GM12865 (cell line): ENCODE measurements around the gene DOCK6.

Experiments
- DNase-seq: peaks from one replicate; pipeline ENCODE4 v3.0.0; 2010; ENCODE audit warnings: low read depth
- H3K4me3 ChIP-seq: 2 replicates; pipeline ENCODE4 v1.5.1; 2011; ENCODE audit warnings: mild to moderate bottlenecking, low read depth, low read length, control low read depth
- TF ChIP-seq, protein P1 (sequence below): IDR thresholded peaks from 2 replicates; pipeline ENCODE4 v1.5.1; 2011; ENCODE audit warnings: low read length, control low read depth, low read depth, inconsistent platforms; ENCODE audit not compliant: insufficient read depth; ENCODE audit errors: missing control alignments

DOCK6 gene

DNA sequence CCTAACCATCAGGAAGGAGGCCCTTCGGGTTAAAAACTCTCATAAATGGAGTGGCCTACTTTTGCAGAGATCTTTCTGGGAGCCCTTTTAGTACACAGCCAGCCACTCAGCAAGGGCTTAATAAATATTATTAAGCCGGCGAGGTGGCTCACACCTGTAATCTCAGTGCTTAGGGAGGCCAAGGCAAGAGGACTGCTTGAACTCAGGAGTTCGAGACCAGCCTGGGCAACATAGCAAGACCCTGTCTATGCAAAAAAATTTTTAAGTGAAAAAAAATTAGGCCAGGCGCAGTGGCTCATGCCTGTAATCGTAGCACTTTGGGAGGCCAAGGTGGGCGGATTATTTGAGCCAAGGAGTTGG, 64.2 kb downstream of the DOCK6 start:
- H3K4me3 ChIP-seq, result peak overlapping the region; percentile 92

DNA sequence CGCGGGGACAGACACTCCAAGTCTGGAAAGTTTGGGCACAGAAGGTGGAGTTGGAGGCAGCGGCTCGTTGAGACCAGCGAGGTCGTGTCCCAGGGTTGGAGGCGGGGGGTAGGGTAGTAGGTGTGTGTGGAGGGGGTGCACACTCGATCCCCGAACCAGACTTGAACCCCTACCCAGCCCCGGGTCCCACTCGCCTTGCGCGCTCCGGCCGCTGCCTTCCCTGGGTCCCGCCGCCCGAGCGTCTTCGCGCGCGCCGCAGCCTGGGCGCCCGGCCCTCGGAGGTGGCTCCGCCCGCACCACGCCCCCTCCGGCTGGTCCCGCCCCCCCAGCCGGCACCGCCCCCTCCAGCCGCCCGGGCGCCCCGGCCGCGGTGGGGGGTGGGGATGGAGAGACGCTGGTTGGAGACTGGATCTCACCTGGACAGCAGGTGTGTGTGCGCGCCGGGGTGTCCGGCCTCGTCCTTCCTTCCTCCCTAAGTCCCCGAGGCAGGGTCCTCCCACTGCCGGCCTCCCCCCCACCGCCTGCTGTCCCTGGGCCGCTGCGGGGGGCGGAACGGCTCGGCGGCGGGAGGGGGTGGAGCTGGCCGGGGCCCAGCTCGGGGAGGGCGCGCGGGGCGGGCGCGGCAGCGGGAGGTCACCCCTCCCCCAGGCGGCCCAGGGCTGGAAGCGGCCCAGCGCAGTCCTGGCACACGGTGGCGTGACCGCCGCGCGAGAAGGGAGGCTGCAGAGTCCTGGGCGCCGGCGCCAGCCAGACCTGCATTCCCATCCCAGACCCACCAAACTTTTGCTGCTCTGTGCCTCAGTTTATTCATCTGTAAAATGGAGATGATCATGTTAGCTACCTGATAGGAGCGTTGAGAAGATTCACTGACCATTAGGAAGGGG, 64.8 kb downstream of the DOCK6 start, which contains the start of gene KANK2:
TSS of gene KANK2 (minus strand) at position 255 of the 884 bp plus-strand sequence. CDS start 3,034 bp downstream, outside the sequence.
- peak within 1 kb of the TSS; percentile 92 for H3K4me3 ChIP-seq
- peak; percentile 85 for DNase-seq
- TF ChIP-seq, protein P1, sequence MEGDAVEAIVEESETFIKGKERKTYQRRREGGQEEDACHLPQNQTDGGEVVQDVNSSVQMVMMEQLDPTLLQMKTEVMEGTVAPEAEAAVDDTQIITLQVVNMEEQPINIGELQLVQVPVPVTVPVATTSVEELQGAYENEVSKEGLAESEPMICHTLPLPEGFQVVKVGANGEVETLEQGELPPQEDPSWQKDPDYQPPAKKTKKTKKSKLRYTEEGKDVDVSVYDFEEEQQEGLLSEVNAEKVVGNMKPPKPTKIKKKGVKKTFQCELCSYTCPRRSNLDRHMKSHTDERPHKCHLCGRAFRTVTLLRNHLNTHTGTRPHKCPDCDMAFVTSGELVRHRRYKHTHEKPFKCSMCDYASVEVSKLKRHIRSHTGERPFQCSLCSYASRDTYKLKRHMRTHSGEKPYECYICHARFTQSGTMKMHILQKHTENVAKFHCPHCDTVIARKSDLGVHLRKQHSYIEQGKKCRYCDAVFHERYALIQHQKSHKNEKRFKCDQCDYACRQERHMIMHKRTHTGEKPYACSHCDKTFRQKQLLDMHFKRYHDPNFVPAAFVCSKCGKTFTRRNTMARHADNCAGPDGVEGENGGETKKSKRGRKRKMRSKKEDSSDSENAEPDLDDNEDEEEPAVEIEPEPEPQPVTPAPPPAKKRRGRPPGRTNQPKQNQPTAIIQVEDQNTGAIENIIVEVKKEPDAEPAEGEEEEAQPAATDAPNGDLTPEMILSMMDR, result no peak

More for the DNA sequence above, 64.2 kb downstream of the DOCK6 start:
- DNase-seq, result no peak
- TF ChIP-seq, protein P1, result no peak

DNA sequence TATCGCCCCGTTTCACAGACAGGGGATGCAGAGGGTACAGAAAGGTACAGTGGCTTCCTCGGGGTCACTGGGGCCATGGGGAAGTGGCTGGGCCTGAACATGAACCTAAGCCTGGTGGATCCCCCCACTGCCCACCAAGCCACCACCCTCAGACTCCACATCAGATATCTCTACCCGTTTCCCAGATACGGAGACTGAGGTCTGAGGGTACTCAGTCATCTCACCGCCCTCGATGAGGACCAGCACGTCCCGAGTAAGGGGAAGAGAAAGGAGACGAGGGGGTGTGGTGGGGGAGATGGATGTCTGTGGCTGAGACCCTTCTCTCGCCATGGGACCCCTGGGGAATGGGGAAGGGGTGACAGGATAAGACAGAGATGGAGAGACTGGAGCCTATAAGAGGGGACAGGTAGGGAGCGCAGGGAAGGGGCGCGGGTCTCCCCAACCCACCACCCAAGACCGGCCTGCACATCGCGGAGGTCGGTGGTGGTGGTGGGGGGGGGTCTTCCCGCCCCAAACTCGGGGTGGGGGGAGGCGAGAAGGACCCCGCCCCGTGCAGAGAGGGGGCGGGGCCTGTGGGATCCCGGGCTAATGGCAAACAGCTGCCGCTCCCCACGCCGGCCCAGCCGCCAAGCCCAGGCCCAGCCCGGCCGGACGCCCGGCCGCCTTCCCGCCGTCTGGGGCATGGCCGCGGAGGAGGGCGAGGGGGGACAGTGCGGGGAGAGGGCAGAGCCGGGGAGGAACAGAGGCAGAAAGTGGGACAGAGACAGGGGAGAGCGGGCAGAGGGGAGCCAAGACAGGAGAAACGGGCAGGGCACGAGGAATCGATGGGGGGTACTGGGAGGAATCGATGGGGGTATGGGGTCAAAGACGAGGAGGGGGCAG, 65.7 kb downstream of the DOCK6 start:
- no peak for DNase-seq
- peak overlapping the region; percentile 92 for H3K4me3 ChIP-seq
- TF ChIP-seq, protein P1, result no peak

DNA sequence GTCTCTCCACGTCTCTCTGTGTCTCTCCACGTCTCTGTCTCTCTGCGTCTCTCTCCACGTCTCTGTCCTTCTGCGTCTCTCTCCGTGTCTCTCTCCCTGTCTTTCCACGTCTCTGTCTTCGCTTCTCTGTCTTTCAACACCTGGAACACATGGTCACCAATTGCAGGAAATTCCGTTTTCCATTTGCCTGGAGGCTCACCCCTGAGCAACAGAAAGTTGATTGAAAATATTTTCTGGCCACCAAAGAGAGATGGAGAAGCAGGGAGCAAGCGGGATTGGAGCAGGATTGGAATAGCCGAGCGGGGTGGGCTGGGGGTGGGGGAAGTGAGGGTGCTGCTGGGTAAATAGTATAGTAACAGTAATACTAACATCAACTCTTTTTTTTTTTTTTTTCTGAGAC, 66.6 kb downstream of the DOCK6 start:
- no peak overlapping the region for H3K4me3 ChIP-seq
- DNase-seq, result no peak
- TF ChIP-seq, protein P1, result no peak

DNA sequence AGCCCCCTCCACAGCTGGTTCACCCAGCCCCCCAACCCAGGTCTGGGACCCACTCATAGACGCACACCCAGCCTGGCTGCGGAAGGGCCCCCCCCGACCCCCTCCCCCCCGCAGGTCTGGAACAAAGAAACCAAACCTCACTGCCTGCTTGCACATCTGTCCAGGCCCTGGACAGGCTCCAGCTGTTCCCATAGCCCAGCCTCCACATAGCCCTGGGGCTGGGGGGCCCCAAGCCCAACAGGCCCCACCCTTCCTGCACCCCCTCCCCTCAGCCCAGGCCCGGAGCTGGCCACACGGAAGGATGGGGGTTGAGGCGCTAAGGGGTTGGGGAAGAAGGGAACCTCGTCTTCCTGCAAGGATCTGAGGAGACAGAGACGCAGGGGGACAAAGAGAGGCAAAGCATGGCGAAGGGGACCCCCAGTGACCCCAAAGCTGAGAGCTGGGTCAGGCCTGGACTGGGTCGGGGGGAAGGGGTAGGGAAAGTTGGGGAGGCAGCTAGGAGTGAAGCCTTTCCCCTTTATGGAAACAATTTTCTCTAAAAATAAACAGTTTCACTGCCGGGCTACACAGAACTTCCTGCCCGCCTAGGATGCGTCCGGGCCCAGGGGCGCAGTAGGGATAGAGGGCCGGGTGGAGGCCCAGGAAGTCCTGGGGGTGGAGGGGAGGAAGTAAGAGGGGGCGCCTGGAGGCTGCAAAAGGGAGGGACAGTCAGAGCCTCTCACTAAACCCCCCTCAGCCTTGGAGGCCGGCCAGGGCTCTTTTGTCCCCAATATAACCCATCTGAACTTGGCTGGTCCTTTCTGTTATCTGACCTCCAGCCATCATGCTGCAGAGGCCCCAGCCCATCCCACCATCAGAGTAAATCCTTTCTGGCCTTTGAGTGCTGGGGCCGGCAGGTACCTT, 67.4 kb downstream of the DOCK6 start:
- peak overlapping the region; percentile 28 for H3K4me3 ChIP-seq
- TF ChIP-seq, protein P1, result no peak
- DNase-seq, result peak; percentile 49

DNA sequence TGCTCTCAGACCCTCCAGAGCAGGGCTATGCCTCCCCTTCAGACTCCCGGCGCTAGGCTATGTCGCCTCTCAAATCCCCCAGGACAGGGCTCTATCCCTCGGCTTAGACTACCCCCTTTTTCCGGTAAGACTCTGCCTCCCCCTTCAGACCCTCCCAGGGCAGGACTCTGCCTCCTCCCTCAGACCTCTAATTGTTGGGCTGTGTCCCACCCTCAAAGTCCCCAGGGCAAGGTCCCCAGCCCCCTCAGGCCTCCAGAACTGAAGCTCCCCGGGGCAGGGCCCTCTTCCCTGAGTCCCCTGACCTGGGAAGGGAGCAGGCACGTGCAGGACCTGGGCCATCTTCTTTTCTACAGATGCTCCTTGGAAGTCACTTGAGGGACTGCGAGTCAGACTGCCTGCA, 68.2 kb downstream of the DOCK6 start:
- TF ChIP-seq, protein P1, result no peak
- no peak overlapping the region for H3K4me3 ChIP-seq
- DNase-seq, result no peak
